Measurements from ENCODE around the gene LEMD2.

LEMD2 gene

GRCh38 chr6:33820243-33820642 is 31.3 kb upstream of the LEMD2 start:
- no peak for DNase-seq (ENCODE audit: extremely low read depth in 1 of 2, low read depth in 1 of 2)

GRCh38 chr6:33819021-33819420 is 30.1 kb upstream of the LEMD2 start:
- DNase-seq (ENCODE audit: extremely low read depth in 1 of 2, low read depth in 1 of 2) = no peak

GRCh38 chr6:33818293-33818692 is 29.4 kb upstream of the LEMD2 start:
- no peak for DNase-seq (ENCODE audit: extremely low read depth in 1 of 2, low read depth in 1 of 2)

GRCh38 chr6:33817489-33817888 is 28.6 kb upstream of the LEMD2 start:
- DNase-seq (ENCODE audit: extremely low read depth in 1 of 2, low read depth in 1 of 2) = no peak

- DNase-seq (ENCODE audit: extremely low read depth in 1 of 2, low read depth in 1 of 2) = no peak
Measured at GRCh38 chr6:33816911-33817310, 28.0 kb upstream of the LEMD2 start.

GRCh38 chr6:33815854-33816253 is 26.9 kb upstream of the LEMD2 start:
- no peak for DNase-seq (ENCODE audit: extremely low read depth in 1 of 2, low read depth in 1 of 2)

GRCh38 chr6:33813990-33814985 is 25.4 kb upstream of the LEMD2 start:
- no peak for DNase-seq (ENCODE audit: extremely low read depth in 1 of 2, low read depth in 1 of 2)

GRCh38 chr6:33813246-33813904 is 24.4 kb upstream of the LEMD2 start:
- DNase-seq (ENCODE audit: extremely low read depth in 1 of 2, low read depth in 1 of 2) = no peak

- no peak for DNase-seq (ENCODE audit: extremely low read depth in 1 of 2, low read depth in 1 of 2)
Measured at GRCh38 chr6:33812669-33813068, 23.7 kb upstream of the LEMD2 start.

- DNase-seq (ENCODE audit: extremely low read depth in 1 of 2, low read depth in 1 of 2) = no peak
Measured at GRCh38 chr6:33809594-33809993, 20.7 kb upstream of the LEMD2 start.

- no peak for DNase-seq (ENCODE audit: extremely low read depth in 1 of 2, low read depth in 1 of 2)
Measured at GRCh38 chr6:33808641-33809180, 19.8 kb upstream of the LEMD2 start.

GRCh38 chr6:33807606-33808005 is 18.7 kb upstream of the LEMD2 start:
- DNase-seq (ENCODE audit: extremely low read depth in 1 of 2, low read depth in 1 of 2) = no peak

GRCh38 chr6:33806841-33807240 is 17.9 kb upstream of the LEMD2 start:
- no peak for DNase-seq (ENCODE audit: extremely low read depth in 1 of 2, low read depth in 1 of 2)

- DNase-seq (ENCODE audit: extremely low read depth in 1 of 2, low read depth in 1 of 2) = no peak
Measured at GRCh38 chr6:33803571-33804053, 14.7 kb upstream of the LEMD2 start, which contains the start of gene MLN. TSS of gene MLN (minus strand) at chr6:33804003. CDS start at chr6:33801163, 2,840 bp downstream.

- no peak for DNase-seq (ENCODE audit: extremely low read depth in 1 of 2, low read depth in 1 of 2)
Measured at GRCh38 chr6:33802186-33802958, 13.4 kb upstream of the LEMD2 start.

- no peak for DNase-seq (ENCODE audit: extremely low read depth in 1 of 2, low read depth in 1 of 2)
Measured at GRCh38 chr6:33801611-33802010, 12.7 kb upstream of the LEMD2 start.

- no peak for DNase-seq (ENCODE audit: extremely low read depth in 1 of 2, low read depth in 1 of 2)
Measured at GRCh38 chr6:33800248-33800969, 11.5 kb upstream of the LEMD2 start.

- no peak for DNase-seq (ENCODE audit: extremely low read depth in 1 of 2, low read depth in 1 of 2)
Measured at GRCh38 chr6:33799454-33800113, 10.7 kb upstream of the LEMD2 start.

GRCh38 chr6:33798343-33798848 is 9.5 kb upstream of the LEMD2 start:
- no peak for DNase-seq (ENCODE audit: extremely low read depth in 1 of 2, low read depth in 1 of 2)

Data from stimulated activated CD8-positive, alpha-beta memory T cell treated with anti-CD3 and anti-CD28 coated beads, Interleukin-7, amount 100 ng/mL, for 48 hours (primary cell).